DMS114 treated with DMSO at 0.1 percent for 48 hours (cell line): ENCODE data around the gene L2HGDH.

Experiments
- DNase-seq: peaks from one replicate; lab custom pipeline; 2025; ENCODE audit not compliant: unreplicated experiment; lab: John Stamatoyannopoulos, UW

Gene L2HGDH

DNA sequence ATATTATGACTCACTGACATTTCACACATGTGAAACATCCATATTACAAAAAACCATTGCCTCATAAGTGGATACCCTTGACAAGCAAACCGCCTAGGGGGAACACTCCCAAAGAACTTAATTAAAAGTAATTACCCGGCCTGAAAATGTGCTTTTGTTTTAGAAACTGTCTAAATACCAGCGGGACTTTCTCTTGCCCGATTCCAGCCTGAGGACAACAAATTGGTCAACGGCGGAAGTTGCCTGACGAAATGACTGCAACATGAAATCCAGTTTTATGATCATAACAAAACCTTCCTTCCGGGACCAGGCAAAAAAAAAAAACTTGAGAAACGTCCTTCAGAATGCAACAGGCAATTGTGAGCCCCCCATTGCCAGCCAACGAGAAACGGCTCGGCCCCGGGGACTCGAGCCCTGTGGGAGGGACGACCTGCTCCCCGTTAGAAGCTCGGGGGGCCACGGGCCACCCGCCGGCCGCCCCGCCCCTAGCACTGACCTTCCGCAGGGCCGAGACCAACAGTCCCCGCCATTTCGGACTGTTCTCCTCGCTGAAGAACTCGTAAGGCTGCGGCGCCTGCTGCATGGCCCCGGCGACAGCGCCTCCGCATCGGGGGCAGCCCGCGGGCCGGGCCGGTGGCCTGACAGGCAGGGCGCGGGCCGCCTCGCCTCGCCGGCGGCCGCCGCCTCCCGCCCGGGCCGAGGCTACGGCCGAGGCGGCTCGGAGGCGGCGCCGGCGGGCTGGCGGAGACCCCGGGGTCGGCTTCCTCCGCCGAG, 81.1 kb downstream of the L2HGDH start:
- no peak for DNase-seq

DNA sequence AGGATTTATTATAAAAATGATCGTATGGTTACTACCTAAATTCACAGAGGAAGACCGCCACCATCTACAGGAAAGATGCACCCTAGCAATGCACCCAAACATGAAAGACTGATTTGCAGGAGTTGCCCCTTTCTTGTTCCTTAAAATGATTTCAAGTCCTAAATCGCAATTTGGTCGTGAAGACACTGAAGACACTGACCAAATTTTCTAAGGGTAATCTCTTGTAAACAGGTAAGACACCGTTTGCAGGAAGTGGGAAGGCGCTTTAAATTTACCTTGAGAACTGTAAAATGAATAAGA, 81.7 kb downstream of the L2HGDH start:
- DNase-seq, result no peak

DNA sequence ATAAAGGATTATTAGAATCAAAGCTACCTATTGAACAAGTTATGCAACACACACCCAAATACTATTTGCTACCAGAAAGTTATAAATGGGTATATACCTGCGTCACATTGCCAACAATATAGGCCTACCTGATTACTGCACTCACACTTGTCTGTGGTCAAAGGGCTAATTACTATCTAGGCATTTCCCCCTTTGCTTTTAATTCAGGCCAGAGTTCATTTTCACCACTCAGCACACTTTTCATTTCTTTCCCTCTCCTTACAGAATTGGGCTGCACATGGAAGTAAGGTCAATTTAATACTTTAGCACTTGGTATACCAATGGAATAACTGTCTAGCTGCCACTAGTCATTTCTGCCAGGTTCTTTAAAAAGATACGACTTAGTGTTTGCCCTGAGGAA, 82.3 kb downstream of the L2HGDH start:
- no peak for DNase-seq

DNA sequence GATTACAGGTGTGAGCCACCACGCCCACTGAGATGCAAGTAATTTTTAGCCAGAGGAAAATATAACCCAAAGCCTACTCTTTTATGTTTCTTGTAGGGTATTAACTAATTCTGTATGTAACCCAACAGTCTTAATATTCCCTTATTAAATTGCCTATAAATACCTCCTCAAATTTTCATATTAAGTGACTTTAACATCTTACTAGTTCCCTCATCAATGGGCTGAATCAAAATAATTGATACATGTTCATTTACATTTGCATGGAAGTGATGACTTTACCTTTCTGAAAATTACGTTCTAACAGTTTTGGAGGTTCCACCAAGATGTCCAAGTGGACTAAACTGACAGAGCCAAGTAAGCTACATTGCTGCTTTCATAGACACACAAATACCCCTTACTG, 83.7 kb downstream of the L2HGDH start:
- no peak for DNase-seq

DNA sequence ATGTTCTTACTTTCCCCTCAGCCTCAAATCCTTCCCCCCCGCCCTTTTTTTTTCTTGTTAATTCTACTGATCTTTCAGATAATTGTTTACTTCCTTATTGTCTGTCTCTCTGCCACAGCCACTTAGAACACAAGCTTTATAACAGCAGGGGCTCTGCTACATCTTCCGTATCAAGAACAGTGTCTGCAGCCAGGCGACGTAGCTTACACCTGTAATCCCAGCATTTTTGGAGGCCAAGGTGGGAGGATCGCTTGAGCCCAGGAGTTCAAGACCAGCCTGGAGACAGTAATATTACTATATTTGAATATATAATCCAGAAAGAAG, 86.1 kb downstream of the L2HGDH start:
- no peak for DNase-seq

DNA sequence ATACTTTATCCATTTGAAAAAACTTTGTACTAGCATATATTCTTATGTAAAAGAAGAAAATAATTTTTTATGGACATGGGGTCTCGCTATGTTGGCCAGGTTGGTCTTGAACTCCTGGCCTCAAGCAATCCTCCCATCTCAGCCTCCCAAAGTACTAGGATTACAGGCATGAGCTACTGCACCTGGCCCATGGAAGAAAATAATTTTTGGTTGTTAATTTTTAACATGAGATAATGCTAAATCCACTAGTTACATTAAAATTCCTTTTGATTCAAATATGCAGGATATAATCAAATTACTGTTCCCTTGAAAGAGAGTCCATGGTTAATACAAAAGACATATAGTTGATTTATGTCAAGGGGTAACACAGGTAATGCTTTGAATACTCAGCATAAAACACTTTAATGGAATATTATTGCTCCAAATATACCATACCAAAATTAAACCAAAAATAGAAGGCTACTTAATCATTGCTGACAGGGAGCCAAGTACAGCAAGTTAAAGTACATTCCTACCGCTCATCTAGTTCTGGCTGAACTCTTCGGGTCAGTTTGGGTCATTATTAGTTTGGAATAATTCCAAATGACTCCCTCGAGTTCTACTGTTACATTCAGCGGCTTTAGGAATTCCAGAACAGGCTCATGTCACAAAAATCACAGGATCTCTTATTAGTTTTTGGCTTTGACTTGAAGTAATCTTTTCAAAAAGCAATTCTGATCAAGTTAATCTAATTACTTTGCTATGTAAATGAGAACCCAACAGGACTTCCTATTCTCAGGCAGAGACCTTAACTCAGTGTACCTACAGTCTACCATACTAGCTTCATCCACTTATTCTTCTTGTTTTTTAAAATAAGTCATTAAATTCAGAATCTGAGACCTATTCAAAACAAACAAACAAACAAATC, 86.7 kb downstream of the L2HGDH start:
- peak; percentile 21 for DNase-seq

DNA sequence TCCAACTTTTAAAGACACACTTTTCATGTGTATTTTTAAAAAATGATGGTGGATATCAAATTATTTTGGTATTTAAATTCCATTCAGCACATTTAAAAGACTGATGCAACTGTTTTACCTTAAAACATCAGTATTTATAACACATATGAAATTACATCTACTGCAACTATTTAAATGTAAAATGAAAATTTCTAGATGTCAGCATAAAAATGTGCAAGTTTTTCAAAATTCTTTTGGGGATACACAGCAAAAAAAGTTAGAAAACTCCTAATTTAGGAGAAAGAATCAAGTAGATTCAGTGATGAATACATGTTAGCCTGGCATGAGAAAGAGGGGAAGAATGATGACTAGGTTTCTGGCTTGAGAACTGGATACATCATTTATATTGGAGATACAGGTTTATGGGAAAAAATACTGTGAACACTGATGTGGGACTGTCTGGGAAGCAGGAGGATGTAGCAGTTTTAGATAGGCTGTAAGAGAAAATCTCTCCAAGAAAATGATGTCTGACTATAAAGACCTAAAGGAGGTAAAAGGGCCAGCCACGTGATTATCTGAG, 89.9 kb downstream of the L2HGDH start:
- DNase-seq, result no peak

DNA sequence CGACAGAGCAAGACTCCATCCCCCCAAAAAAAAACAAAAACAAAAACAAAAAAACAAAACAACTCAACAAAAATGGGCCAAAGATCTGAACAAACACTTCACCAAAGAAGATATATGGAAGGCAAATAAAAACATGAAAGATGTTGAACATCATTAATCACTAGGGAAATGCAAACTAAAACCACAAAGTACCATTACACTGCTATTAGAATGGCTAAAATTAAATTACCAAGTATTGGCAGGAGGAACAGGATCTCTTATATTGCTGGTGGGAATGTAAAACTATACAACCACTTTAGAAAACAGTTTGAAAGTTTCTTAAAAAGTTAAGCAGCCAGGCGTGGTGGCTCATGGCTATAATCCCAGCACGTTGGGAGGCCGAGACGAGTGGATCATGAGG, 93.5 kb downstream of the L2HGDH start:
- DNase-seq, result no peak

DNA sequence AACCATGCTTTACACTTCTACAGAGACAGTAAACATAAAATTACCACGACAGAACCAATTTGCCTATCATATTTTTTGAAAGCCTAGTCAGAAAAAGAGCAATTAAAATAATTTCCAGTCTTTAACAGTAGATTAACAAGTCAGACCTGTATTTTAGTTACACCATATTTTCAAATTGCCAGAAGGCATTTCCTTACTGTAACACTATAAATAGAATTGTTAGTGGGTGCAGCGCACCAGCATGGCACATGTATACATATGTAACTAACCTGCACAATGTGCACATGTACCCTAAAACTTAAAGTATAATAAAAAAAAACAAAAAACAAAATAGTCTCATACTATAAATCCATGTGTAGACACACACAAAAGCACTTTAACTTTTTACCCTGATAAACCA, 96.6 kb downstream of the L2HGDH start:
- no peak for DNase-seq

DNA sequence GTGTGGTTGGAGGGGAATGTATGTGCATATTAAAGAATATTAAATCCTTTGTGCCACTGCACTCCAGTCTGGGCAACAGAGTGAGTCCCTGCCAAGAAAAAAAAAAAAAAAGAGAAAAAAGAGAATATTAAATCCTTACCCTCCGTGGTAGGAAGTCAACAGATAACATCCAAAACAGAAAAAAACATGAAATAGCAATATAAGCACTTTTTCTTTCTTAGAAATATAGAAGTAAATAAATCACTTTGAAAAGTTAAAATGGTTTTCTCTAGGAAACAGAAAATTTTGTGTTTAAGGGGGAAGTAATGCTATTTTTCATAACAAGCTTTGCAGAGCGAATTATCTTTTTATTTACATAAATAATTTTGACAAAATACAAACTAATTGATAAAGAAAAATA, 98.2 kb downstream of the L2HGDH start:
- no peak for DNase-seq

DNA sequence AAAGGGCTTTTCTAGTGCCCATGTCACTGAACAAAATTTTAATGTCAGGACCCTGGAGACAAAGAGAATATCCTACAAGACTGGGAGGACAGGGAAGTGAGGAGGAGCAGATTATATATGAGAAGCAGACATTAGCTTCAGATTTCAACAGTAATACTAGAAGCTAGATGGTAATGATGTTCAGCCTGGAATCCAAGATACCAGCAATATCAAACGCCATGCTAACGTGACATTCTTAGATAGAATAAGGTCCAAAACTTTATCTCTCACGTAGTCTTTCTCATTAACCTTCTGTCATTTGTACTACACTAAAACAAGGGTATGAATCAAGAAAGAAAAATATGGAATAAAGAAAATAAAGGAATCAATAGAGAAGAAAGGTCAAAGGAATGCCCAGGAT, 99.3 kb downstream of the L2HGDH start:
- DNase-seq, result no peak

DNA sequence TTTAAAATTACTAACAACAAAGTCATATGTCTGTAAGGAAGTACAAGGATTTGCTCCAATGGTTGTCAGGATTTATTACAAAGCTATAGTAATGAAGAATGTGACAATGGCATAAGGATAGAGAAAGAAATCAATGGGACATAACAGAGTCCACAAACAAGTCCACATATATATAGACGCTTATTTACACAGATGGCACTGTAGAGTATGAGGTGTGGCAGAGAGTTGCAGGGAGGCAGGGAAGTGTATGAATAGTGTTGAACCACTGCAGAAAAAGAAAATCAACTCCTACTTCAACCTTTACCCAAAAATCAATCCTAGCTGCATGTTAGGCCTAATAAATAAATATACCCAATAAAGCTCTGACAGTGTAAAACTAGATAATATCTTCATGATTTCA, 102.0 kb downstream of the L2HGDH start:
- DNase-seq, result no peak

DNA sequence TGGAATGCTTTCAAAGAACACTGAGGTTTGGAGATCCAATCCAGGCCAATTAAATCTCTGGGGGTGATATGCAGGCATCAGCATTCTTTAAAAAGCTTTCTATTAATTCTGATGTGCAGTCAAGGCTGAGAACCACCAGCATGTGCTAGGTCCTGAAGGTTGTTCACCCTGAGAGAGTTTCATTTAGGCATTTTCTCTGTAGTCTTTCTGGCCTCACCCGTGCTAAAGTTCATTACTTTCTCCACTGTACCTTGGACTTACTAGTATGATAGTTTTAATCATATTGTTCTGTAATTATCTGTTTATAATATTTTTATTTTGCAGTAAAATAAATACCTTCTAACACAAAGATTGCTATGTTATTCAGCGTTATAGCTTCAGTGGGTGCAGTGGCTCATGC, 113.5 kb downstream of the L2HGDH start:
- no peak for DNase-seq

DNA sequence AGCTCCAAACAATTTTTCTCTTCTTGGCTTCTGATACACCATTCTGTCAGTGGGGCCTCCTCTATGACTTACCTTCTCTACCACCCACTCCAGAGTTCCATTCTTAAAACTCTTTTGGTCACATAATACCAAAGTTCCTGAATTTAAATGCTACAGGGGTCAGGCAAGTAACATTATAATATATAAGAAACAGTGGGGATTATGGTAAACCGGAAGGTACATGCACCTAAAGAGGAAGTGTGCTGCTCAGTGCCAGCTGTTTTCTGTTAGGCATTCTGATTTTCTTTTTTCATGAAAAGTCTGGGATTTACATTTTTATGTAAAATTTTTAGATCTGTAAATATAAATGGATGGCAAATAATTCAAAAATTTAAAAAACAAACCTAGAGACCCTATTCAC, 120.5 kb downstream of the L2HGDH start:
- DNase-seq, result no peak
